Measurements from ENCODE around the gene ZNF697.
"Not testable (repeated sequence)": the region's sequence is repeated elsewhere in the genome, so short reads cannot be mapped to it uniquely, and the experiment has no call there.

- TF ChIP-seq CTCF (optimal IDR thresholded peaks at IDR 0.05 in 1 of 3, IDR thresholded peaks at IDR 0.05 in 1 of 3, conservative IDR thresholded peaks at IDR 0.05 in 1 of 3; ENCODE audit: extremely low read depth in 1 of 3, insufficient read depth in 2 of 3, low read length in 3 of 3); EZH2 (IDR thresholded peaks at IDR 0.05; ENCODE audit: low read length): not testable (repeated sequence)
These were observed 67.0 kb downstream of the ZNF697 start for GRCh38 chr1:119581076-119581475.

All from keratinocyte (primary cell).